PC-9 (cell line): Measurements from ENCODE around the gene GCNT4. TPM values are rescaled to one million over a fixed set of nuclear protein-coding genes. Genes with fewer than 3 reads are reported as not detected.

Experiments
- BruUV-seq: library from RNA; stranded (reverse); fragments of 400-500 nt; replicated peaks from 2 replicates; lab custom pipeline; 2021; lab: Mats Ljungman, UMichigan
- CTCF ChIA-PET: fragments of 300-600 bp; sonication (Branson Sonifier 250); formaldehyde crosslinking; loops from one replicate; lab custom pipeline; 2022; ENCODE audit warnings: antibody characterized with exemption; lab: Charles Lee
- POLR2A ChIA-PET: fragments of 300-600 bp; sonication (Branson Sonifier 250); formaldehyde crosslinking; loops from one replicate; lab custom pipeline; 2022; ENCODE audit warnings: antibody characterized with exemption; ENCODE audit not compliant: unreplicated experiment; lab: Charles Lee
- DNase-seq, 2 experiments: peaks; one replicate each; pipeline versions ENCODE4 v3.0.0 to v3.0.0-alpha.2; 2015 to 2022; ENCODE audit warnings: mixed read lengths in 1 of 2
- H2AFZ ChIP-seq: fragments of 200-600 bp; sonication (generic); 2 replicates; pipeline ENCODE4 v1.8.1; 2017; ENCODE audit warnings: antibody characterized with exemption
- H3F3A ChIP-seq: fragments of 200-600 bp; sonication (generic); 2 replicates; pipeline ENCODE4 v1.8.1; 2017; ENCODE audit warnings: antibody characterized with exemption, mild to moderate bottlenecking, low read depth; ENCODE audit not compliant: insufficient read depth
- H3K27ac ChIP-seq: fragments of 200-600 bp; sonication (generic); 2 replicates; pipeline ENCODE4 v1.6.1; 2016; ENCODE audit warnings: mixed run types
- H3K27me3 ChIP-seq: fragments of 200-600 bp; sonication (generic); 2 replicates; pipeline ENCODE4 v1.6.1; 2016; ENCODE audit warnings: low read depth, mixed run types; ENCODE audit not compliant: insufficient read depth
- H3K36me3 ChIP-seq: fragments of 200-600 bp; sonication (generic); 2 replicates; pipeline ENCODE4 v1.6.1; 2016; ENCODE audit warnings: low read depth, mixed run types
- H3K4me1 ChIP-seq: fragments of 200-600 bp; sonication (generic); replicated peaks from 2 replicates; pipeline ENCODE4 v1.6.1; 2016; ENCODE audit warnings: mixed run types; ENCODE audit not compliant: insufficient read depth
- H3K4me2 ChIP-seq: fragments of 200-600 bp; sonication (generic); 2 replicates; pipeline ENCODE4 v1.6.1; 2017; ENCODE audit warnings: mixed run types
- H3K4me3 ChIP-seq: fragments of 200-600 bp; sonication (generic); 2 replicates; pipeline ENCODE4 v1.6.1; 2016; ENCODE audit warnings: mixed run types
- H3K79me2 ChIP-seq: fragments of 200-600 bp; sonication (generic); 2 replicates; pipeline ENCODE4 v1.6.1; 2017; ENCODE audit warnings: low read depth, mixed run types
- H3K9me2 ChIP-seq: fragments of 200-600 bp; sonication (generic); 2 replicates; pipeline ENCODE4 v1.8.1; 2017; ENCODE audit warnings: mild to moderate bottlenecking; ENCODE audit not compliant: insufficient read depth
- H3K9me3 ChIP-seq: fragments of 200-600 bp; sonication (generic); 2 replicates; pipeline ENCODE4 v1.8.1; 2016; ENCODE audit warnings: low read depth; ENCODE audit not compliant: insufficient read depth
- H4K20me1 ChIP-seq: fragments of 200-600 bp; sonication (generic); 2 replicates; pipeline ENCODE4 v1.8.1; 2017; ENCODE audit not compliant: insufficient read depth
- EZH2 ChIP-seq: fragments of 200-600 bp; sonication (generic); IDR thresholded peaks from 2 replicates; pipeline ENCODE4 v1.8.0; 2017; ENCODE audit warnings: antibody characterized with exemption, low read depth
- intact Hi-C: fragments of 100-400 bp; cut with micrococcal nuclease; formaldehyde crosslinking; loops from one replicate; pipeline ENCODE4 v1.10.0; 2022; ENCODE audit not compliant: unreplicated experiment
- total RNA-seq: library from RNA; stranded (reverse); gene quantifications from 2 replicates; pipeline ENCODE4 v1.2.3, GENCODE V29; 2021
- TF ChIP-seq, protein P1 (sequence below): fragments of 200-600 bp; sonication (generic); conservative IDR thresholded peaks from 2 replicates; pipeline ENCODE4 v1.6.1; 2017; ENCODE audit warnings: mixed run types, antibody characterized with exemption, mild to moderate bottlenecking, moderate library complexity

Gene GCNT4
- total RNA-seq, 1 experiment from 2014 or later = 1.4 TPM

DNA sequence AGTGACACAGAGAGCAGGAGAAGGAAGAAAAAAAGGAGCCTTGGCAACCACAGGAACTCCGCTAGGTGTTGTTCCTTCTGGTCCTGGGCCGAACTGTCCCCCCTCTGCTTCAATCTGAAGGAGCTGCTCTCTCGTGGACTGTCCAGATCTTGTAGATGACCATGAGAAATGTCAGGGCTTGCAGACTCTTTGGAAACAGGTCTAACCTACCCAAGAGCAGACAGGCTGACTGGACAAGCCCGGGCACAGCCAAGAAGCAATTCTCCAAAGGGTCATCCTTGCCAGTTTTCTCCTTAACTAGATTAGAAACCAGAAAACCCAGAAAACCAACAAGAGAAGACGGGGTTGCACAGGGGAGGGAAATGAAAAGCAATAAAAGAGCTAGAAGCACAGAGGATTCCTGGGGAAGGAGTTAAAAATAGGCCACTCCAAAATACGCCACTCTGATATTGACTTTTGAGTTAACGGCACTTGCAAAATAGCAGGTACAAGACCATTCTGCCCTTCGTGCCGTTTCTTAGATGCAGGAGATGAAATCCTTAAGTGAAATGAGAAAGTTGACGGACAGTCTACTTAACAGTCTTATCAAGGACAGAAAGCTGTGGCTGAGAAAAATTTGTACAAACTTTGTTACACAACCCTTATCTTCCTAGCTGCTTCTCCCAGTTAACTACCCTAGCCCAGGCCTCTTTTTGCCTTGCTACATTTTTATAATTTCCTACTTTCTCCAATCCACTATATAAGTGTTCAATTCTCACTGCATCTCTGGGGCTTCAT, 5.8 kb downstream of the GCNT4 start:
- Histone ChIP-seq H3K9me2 (no peaks in the 10 kb centered on the region), H3F3A (peaks cover 7% of the 10 kb centered on the region; the same call in 1 of the 2 replicates), H3K36me3 (no peaks in the 10 kb centered on the region), H3K27ac (no peak overlapping the region), H4K20me1 (no peaks in the 10 kb centered on the region), H2AFZ (no peak overlapping the region), H3K4me2 (no peak overlapping the region), H3K27me3 (no peaks in the 10 kb centered on the region), H3K79me2 (no peaks in the 10 kb centered on the region), H3K4me3 (no peak overlapping the region), H3K4me1 (peaks cover 14% of the 10 kb centered on the region), H3K9me3 (no peaks in the 10 kb centered on the region; the same call in 1 of the 2 replicates)
- CTCF ChIA-PET = no interaction called here
- intact Hi-C loops = no loop called here
- BruUV-seq = no TSS peak
- TF ChIP-seq, protein P1, sequence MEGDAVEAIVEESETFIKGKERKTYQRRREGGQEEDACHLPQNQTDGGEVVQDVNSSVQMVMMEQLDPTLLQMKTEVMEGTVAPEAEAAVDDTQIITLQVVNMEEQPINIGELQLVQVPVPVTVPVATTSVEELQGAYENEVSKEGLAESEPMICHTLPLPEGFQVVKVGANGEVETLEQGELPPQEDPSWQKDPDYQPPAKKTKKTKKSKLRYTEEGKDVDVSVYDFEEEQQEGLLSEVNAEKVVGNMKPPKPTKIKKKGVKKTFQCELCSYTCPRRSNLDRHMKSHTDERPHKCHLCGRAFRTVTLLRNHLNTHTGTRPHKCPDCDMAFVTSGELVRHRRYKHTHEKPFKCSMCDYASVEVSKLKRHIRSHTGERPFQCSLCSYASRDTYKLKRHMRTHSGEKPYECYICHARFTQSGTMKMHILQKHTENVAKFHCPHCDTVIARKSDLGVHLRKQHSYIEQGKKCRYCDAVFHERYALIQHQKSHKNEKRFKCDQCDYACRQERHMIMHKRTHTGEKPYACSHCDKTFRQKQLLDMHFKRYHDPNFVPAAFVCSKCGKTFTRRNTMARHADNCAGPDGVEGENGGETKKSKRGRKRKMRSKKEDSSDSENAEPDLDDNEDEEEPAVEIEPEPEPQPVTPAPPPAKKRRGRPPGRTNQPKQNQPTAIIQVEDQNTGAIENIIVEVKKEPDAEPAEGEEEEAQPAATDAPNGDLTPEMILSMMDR = no peak
- no peak for TF ChIP-seq EZH2
- POLR2A ChIA-PET = no interaction called here
- DNase-seq = no peak

DNA sequence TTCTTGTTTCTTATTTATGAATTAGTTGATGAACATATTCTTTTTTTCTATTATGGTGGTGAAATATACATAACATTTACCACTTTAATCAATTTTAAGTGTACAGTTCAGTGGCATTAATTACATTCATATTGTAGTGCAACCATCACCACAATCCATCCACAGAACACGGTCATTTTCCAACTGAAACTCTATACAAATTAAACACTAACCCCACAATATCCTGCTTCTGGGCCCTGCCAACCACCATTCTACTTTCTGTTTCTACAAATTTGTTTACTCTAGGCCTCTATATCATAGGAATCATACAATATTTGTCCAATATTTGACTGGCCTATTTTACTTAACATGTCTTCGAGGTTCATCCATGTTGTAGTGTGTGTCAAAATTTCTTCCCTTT, 7.3 kb downstream of the GCNT4 start:
- Histone ChIP-seq H3K36me3 (no peaks in the 10 kb centered on the region), H3K9me3 (no peaks in the 10 kb centered on the region; the same call in 1 of the 2 replicates), H3K4me1 (peaks cover 8% of the 10 kb centered on the region; the same call in 1 of the 2 replicates), H3K27ac (no peak overlapping the region), H3K4me2 (no peak overlapping the region), H4K20me1 (no peaks in the 10 kb centered on the region), H3K79me2 (no peaks in the 10 kb centered on the region), H3F3A (no peaks in the 10 kb centered on the region), H3K4me3 (no peak overlapping the region), H3K27me3 (no peaks in the 10 kb centered on the region), H3K9me2 (no peaks in the 10 kb centered on the region), H2AFZ (no peak overlapping the region)
- POLR2A ChIA-PET = no interaction called here
- DNase-seq = no peak
- intact Hi-C loops = no loop called here
- no TSS peak for BruUV-seq
- TF ChIP-seq EZH2 = no peak
- TF ChIP-seq, protein P1 = no peak
- CTCF ChIA-PET = no interaction called here

DNA sequence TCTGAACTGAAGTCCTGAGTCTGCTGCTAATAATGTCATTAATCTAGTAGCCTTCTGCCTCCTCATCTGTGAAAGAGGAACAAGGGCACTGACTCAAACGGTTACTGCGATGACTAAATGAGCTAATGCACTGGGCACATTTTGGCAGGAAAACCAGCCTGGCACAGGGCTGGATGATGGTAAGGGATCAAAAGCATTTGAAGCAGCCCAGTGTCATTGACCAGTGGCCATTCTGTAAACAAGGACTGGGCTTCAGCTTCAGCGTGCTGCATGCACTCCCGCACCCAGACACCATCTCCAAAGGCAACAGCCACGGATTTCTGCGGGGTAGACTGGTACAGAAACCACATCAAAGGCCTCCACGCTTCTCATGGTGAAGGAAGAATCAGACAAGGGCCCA, 8.0 kb downstream of the GCNT4 start:
- Histone ChIP-seq H3K4me3 (no peak overlapping the region), H3K36me3 (no peaks in the 10 kb centered on the region), H2AFZ (no peak overlapping the region), H3F3A (no peaks in the 10 kb centered on the region), H3K27ac (no peak overlapping the region), H3K4me2 (no peak overlapping the region), H3K4me1 (peaks cover 5% of the 10 kb centered on the region; the same call in 1 of the 2 replicates), H3K9me3 (no peaks in the 10 kb centered on the region; the same call in 1 of the 2 replicates), H4K20me1 (no peaks in the 10 kb centered on the region), H3K79me2 (no peaks in the 10 kb centered on the region), H3K27me3 (no peaks in the 10 kb centered on the region), H3K9me2 (no peaks in the 10 kb centered on the region)
- intact Hi-C loops = no loop called here
- POLR2A ChIA-PET = no interaction called here
- no peak for DNase-seq
- TF ChIP-seq, protein P1 = no peak
- TF ChIP-seq EZH2 = no peak
- CTCF ChIA-PET = no interaction called here
- no TSS peak for BruUV-seq
